PC-3 (cell line): ENCODE measurements around the gene AXDND1. TPM values are rescaled to one million over a fixed set of nuclear protein-coding genes. Genes with fewer than 3 reads are reported as not detected.

Source experiments
- ATAC-seq: fragments of 200-7000 bp; cut with Tn5 transposase; 2 replicates; pipeline ENCODE4 v1.9.1; 2020; ENCODE audit warnings: mild to moderate bottlenecking, moderate library complexity
- BruUV-seq: library from RNA; stranded (reverse); fragments of 400-500 nt; replicated peaks from 2 replicates; lab custom pipeline; 2021; lab: Mats Ljungman, UMichigan
- CTCF ChIA-PET: fragments of 300-600 bp; sonication (Branson Sonifier 250); formaldehyde crosslinking; loops from one replicate; lab custom pipeline; 2022; ENCODE audit warnings: antibody characterized with exemption; lab: Charles Lee
- POLR2A ChIA-PET: fragments of 300-600 bp; sonication (Branson Sonifier 250); formaldehyde crosslinking; loops from one replicate; lab custom pipeline; 2022; ENCODE audit warnings: antibody characterized with exemption; ENCODE audit not compliant: unreplicated experiment; lab: Charles Lee
- DNase-seq: peaks from one replicate; pipeline ENCODE4 v3.0.0-alpha.2; 2015
- H2AFZ ChIP-seq: fragments of 300-600 bp; sonication (generic); 2 replicates; pipeline ENCODE4 v1.6.0; 2016; ENCODE audit warnings: antibody characterized with exemption, low read length
- H3F3A ChIP-seq: fragments of 300-600 bp; sonication (generic); one replicate; pipeline ENCODE4 v1.6.0; 2017; ENCODE audit warnings: antibody characterized with exemption, low read length, control low read depth, mild to moderate bottlenecking; ENCODE audit not compliant: unreplicated experiment
- H3K27ac ChIP-seq: fragments of 300-600 bp; sonication (generic); 2 replicates; pipeline ENCODE4 v1.5.1; 2016; ENCODE audit warnings: mild to moderate bottlenecking, low read length
- H3K27me3 ChIP-seq: fragments of 300-600 bp; sonication (generic); 2 replicates; pipeline ENCODE4 v1.6.1; 2016; ENCODE audit warnings: low read length, mixed read lengths
- H3K36me3 ChIP-seq: fragments of 300-600 bp; sonication (generic); 2 replicates; pipeline ENCODE4 v1.6.1; 2016; ENCODE audit warnings: low read depth, mixed run types, low read length, mixed read lengths
- H3K4me1 ChIP-seq: fragments of 300-600 bp; sonication (generic); 2 replicates; pipeline ENCODE4 v1.5.1; 2016; ENCODE audit warnings: low read length; ENCODE audit not compliant: insufficient read depth
- H3K4me2 ChIP-seq: fragments of 300-600 bp; sonication (generic); 2 replicates; pipeline ENCODE4 v1.6.0; 2016; ENCODE audit warnings: low read length
- H3K4me3 ChIP-seq: fragments of 300-600 bp; sonication (generic); 2 replicates; pipeline ENCODE4 v1.5.1; 2016; ENCODE audit warnings: mild to moderate bottlenecking, low read length, mixed read lengths
- H3K79me2 ChIP-seq: fragments of 300-600 bp; sonication (generic); 2 replicates; pipeline ENCODE4 v1.6.1; 2017; ENCODE audit warnings: low read length, mixed read lengths
- H3K9ac ChIP-seq: fragments of 300-600 bp; sonication (generic); 2 replicates; pipeline ENCODE4 v1.6.0; 2016; ENCODE audit warnings: mild to moderate bottlenecking, low read length
- H3K9me2 ChIP-seq: fragments of 300-600 bp; sonication (generic); replicated peaks from 2 replicates; pipeline ENCODE4 v1.6.1; 2016; ENCODE audit warnings: mixed run types, low read length, mixed read lengths
- H3K9me3 ChIP-seq: fragments of 300-600 bp; sonication (generic); 2 replicates; pipeline ENCODE4 v1.6.1; 2016; ENCODE audit warnings: low read length, mixed read lengths
- H4K20me1 ChIP-seq: fragments of 300-600 bp; sonication (generic); 2 replicates; pipeline ENCODE4 v1.6.1; 2016; ENCODE audit warnings: low read length, mixed read lengths
- CTCF ChIP-seq: fragments of 300-600 bp; sonication (generic); conservative IDR thresholded peaks from 2 replicates; pipeline ENCODE4 v1.5.1; 2017; ENCODE audit warnings: antibody characterized with exemption, low read depth, mild to moderate bottlenecking, low read length
- EZH2 ChIP-seq: fragments of 300-600 bp; sonication (generic); IDR thresholded peaks from one replicate; pipeline ENCODE4 v1.6.1; 2017; ENCODE audit warnings: antibody characterized with exemption, mild to moderate bottlenecking, low read length; ENCODE audit not compliant: unreplicated experiment
- EZH2phosphoT487 ChIP-seq: fragments of 300-600 bp; sonication (generic); IDR thresholded peaks from 2 replicates; pipeline ENCODE4 v1.6.1; 2018; ENCODE audit warnings: mild to moderate bottlenecking, antibody characterized with exemption, low read length, borderline replicate concordance
- intact Hi-C: fragments of 100-400 bp; cut with micrococcal nuclease; formaldehyde crosslinking; loops from 2 replicates; pipeline ENCODE4 v1.9.0; 2023
- total RNA-seq: library from RNA; depleted of rRNA; stranded (reverse); fragments of >200 nt; gene quantifications from 2 replicates; pipeline ENCODE4 v1.2.3, GENCODE V29; 2014

AXDND1 gene
- total RNA-seq, 1 experiment from 2014 or later, result not detected

- TF ChIP-seq EZH2phosphoT487 (no peak), CTCF (no peak), EZH2 (no peak)
- no TSS peak for BruUV-seq
- POLR2A ChIA-PET, result no interaction called here
- DNase-seq, result no peak
- peaks cover 20% of the 10 kb centered on the region for H3K27me3 ChIP-seq
- no peaks in the 10 kb centered on the region for H4K20me1 ChIP-seq
- no peak overlapping the region for H2AFZ ChIP-seq
- H3K9me3 ChIP-seq, result no peaks in the 10 kb centered on the region
- H3K4me2 ChIP-seq, result no peak overlapping the region
- intact Hi-C loops, result no loop called here
- H3K4me1 ChIP-seq, result no peaks in the 10 kb centered on the region
- no peaks in the 10 kb centered on the region for H3K79me2 ChIP-seq
- H3F3A ChIP-seq, result no peaks in the 10 kb centered on the region
- no peak overlapping the region for H3K4me3 ChIP-seq
- CTCF ChIA-PET, result no interaction called here
- H3K9ac ChIP-seq, result no peak overlapping the region
- H3K9me2 ChIP-seq, result no peaks in the 10 kb centered on the region
- no peak for ATAC-seq
- no peaks in the 10 kb centered on the region for H3K36me3 ChIP-seq
- H3K27ac ChIP-seq, result no peak overlapping the region
These were observed 181.3 kb downstream of the AXDND1 start for GRCh38 chr1:179547021-179547535.

- H3K4me2 ChIP-seq, result no peak overlapping the region
- ChIA-PET CTCF (no interaction called here), POLR2A (no interaction called here)
- ATAC-seq (no peak), DNase-seq (no peak)
- no peaks in the 10 kb centered on the region for H3F3A ChIP-seq
- no TSS peak for BruUV-seq
- intact Hi-C loops, result no loop called here
- no peak overlapping the region for H3K9ac ChIP-seq
- H3K9me2 ChIP-seq, result no peaks in the 10 kb centered on the region
- no peaks in the 10 kb centered on the region for H3K79me2 ChIP-seq
- no peaks in the 10 kb centered on the region for H4K20me1 ChIP-seq
- H3K27ac ChIP-seq, result no peak overlapping the region
- TF ChIP-seq EZH2phosphoT487 (no peak), CTCF (no peak), EZH2 (no peak)
- H3K36me3 ChIP-seq, result no peaks in the 10 kb centered on the region
- H3K9me3 ChIP-seq, result no peaks in the 10 kb centered on the region
- no peak overlapping the region for H2AFZ ChIP-seq
- H3K4me3 ChIP-seq, result no peak overlapping the region
- no peaks in the 10 kb centered on the region for H3K4me1 ChIP-seq
- H3K27me3 ChIP-seq, result peaks cover 11% of the 10 kb centered on the region
These were observed 183.0 kb downstream of the AXDND1 start for GRCh38 chr1:179548666-179549367.

- Histone ChIP-seq H3K27ac (no peak overlapping the region), H2AFZ (no peak overlapping the region), H3K4me1 (no peaks in the 10 kb centered on the region), H3K79me2 (no peaks in the 10 kb centered on the region), H3F3A (no peaks in the 10 kb centered on the region), H4K20me1 (no peaks in the 10 kb centered on the region), H3K27me3 (peaks cover 11% of the 10 kb centered on the region), H3K4me2 (no peak overlapping the region), H3K9me3 (no peaks in the 10 kb centered on the region), H3K9me2 (no peaks in the 10 kb centered on the region), H3K9ac (no peak overlapping the region), H3K4me3 (no peak overlapping the region), H3K36me3 (no peaks in the 10 kb centered on the region)
- DNase-seq (no peak), ATAC-seq (no peak)
- BruUV-seq, result no TSS peak
- intact Hi-C loops, result no loop called here
- ChIA-PET POLR2A (no interaction called here), CTCF (no interaction called here)
- TF ChIP-seq CTCF (no peak), EZH2phosphoT487 (no peak), EZH2 (no peak)
These were observed 183.6 kb downstream of the AXDND1 start for GRCh38 chr1:179549368-179549700.
